ENCODE data around the gene CHL1.

DNA sequence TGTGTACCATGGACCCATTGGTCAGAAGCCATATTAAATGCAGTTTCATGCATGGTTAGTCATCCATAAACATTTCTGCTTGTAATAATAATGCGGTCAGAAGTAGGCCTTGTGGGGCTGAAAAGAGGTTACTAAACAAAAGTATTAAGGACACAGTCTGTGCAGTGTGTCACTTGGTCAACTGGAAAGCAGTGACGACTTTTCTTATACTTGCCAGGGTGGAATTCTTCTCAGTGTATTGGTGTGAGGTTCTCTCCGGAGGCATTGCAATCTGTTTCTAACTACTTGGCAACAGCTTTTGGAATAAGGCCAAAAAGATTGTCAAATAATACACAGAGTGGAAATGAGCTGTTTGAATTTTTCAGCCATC lies 46.8 kb downstream of the CHL1 start:
- TF ChIP-seq, protein P1, sequence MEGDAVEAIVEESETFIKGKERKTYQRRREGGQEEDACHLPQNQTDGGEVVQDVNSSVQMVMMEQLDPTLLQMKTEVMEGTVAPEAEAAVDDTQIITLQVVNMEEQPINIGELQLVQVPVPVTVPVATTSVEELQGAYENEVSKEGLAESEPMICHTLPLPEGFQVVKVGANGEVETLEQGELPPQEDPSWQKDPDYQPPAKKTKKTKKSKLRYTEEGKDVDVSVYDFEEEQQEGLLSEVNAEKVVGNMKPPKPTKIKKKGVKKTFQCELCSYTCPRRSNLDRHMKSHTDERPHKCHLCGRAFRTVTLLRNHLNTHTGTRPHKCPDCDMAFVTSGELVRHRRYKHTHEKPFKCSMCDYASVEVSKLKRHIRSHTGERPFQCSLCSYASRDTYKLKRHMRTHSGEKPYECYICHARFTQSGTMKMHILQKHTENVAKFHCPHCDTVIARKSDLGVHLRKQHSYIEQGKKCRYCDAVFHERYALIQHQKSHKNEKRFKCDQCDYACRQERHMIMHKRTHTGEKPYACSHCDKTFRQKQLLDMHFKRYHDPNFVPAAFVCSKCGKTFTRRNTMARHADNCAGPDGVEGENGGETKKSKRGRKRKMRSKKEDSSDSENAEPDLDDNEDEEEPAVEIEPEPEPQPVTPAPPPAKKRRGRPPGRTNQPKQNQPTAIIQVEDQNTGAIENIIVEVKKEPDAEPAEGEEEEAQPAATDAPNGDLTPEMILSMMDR (IDR thresholded peaks at IDR 0.05): no peak
- no peak for TF ChIP-seq POLR2AphosphoS5 (IDR thresholded peaks at IDR 0.05)
- no peak for TF ChIP-seq POLR2A (IDR thresholded peaks at IDR 0.05)

Data from prostate gland (tissue), 2 donors.